ENCODE data around the gene DMRTB1.

Gene DMRTB1

GRCh38 chr1:53511933-53512806, 53.0 kb downstream of the DMRTB1 start:
- DNase-seq = no peak
- H3K27me3 Mint-ChIP-seq = no peaks in the 10 kb centered on the region
- no peaks in the 10 kb centered on the region for H3K4me1 Mint-ChIP-seq (ENCODE audit: low read depth)
- H3K36me3 Mint-ChIP-seq (ENCODE audit: low read depth) = no peaks in the 10 kb centered on the region
- no peak overlapping the region for H3K4me3 Mint-ChIP-seq
- no peak overlapping the region for H3K27ac Mint-ChIP-seq
- H3K9me3 Mint-ChIP-seq = no peaks in the 10 kb centered on the region

- no peaks in the 10 kb centered on the region for H3K9me3 Mint-ChIP-seq
- DNase-seq = no peak
- H3K27ac Mint-ChIP-seq = no peak overlapping the region
- no peaks in the 10 kb centered on the region for H3K27me3 Mint-ChIP-seq
- H3K4me1 Mint-ChIP-seq (ENCODE audit: low read depth) = no peaks in the 10 kb centered on the region
- H3K36me3 Mint-ChIP-seq (ENCODE audit: low read depth) = no peaks in the 10 kb centered on the region
- no peak overlapping the region for H3K4me3 Mint-ChIP-seq
Observed at GRCh38 chr1:53512807-53513755, 53.9 kb downstream of the DMRTB1 start.

GRCh38 chr1:53513846-53514245, 54.6 kb downstream of the DMRTB1 start:
- no peaks in the 10 kb centered on the region for H3K36me3 Mint-ChIP-seq (ENCODE audit: low read depth)
- H3K4me3 Mint-ChIP-seq = no peak overlapping the region
- H3K4me1 Mint-ChIP-seq (ENCODE audit: low read depth) = no peaks in the 10 kb centered on the region
- no peaks in the 10 kb centered on the region for H3K27me3 Mint-ChIP-seq
- DNase-seq = no peak
- H3K27ac Mint-ChIP-seq = no peak overlapping the region
- H3K9me3 Mint-ChIP-seq = no peaks in the 10 kb centered on the region

GRCh38 chr1:53514436-53514835, 55.2 kb downstream of the DMRTB1 start:
- Mint-ChIP-seq H3K27ac (no peak overlapping the region), H3K36me3 (ENCODE audit: low read depth) (no peaks in the 10 kb centered on the region), H3K4me1 (ENCODE audit: low read depth) (no peaks in the 10 kb centered on the region), H3K27me3 (no peaks in the 10 kb centered on the region), H3K4me3 (no peak overlapping the region), H3K9me3 (no peaks in the 10 kb centered on the region)
- no peak for DNase-seq

GRCh38 chr1:53516181-53516580, 57.0 kb downstream of the DMRTB1 start:
- no peak overlapping the region for H3K4me3 Mint-ChIP-seq
- H3K27ac Mint-ChIP-seq = no peak overlapping the region
- H3K27me3 Mint-ChIP-seq = no peaks in the 10 kb centered on the region
- no peaks in the 10 kb centered on the region for H3K36me3 Mint-ChIP-seq (ENCODE audit: low read depth)
- no peak for DNase-seq
- H3K4me1 Mint-ChIP-seq (ENCODE audit: low read depth) = no peaks in the 10 kb centered on the region
- no peaks in the 10 kb centered on the region for H3K9me3 Mint-ChIP-seq

Data from activated T-cell treated with anti-CD3 and anti-CD28 coated beads, Interleukin-2, amount 50 U/mL, for 24 hours (primary cell).